Astrocyte (in vitro differentiated cells and primary cell): ENCODE measurements around the gene OR51I2. TPM values are rescaled to one million over a fixed set of nuclear protein-coding genes. Genes with fewer than 3 reads are reported as not detected.

Source experiments
- DNase-seq: peaks from one replicate; pipeline ENCODE4 v3.0.0-alpha.2; 2010; ENCODE audit warnings: low read depth
- FAIRE-seq: peaks from 2 replicates; lab custom pipeline; 2011; peaks lifted over from hg19 to GRCh38; lab: Jason Lieb, UNC
- H2AFZ ChIP-seq: 2 replicates; pipeline ENCODE4 v1.6.0; 2012; ENCODE audit warnings: low read depth, low read length, inconsistent platforms
- H3K27ac ChIP-seq: 2 replicates; pipeline ENCODE4 v1.5.1; 2011; ENCODE audit warnings: low read depth, low read length, inconsistent platforms
- H3K27me3 ChIP-seq: 2 replicates; pipeline ENCODE4 v1.6.0; 2011; ENCODE audit warnings: low read length, inconsistent platforms; ENCODE audit not compliant: insufficient read depth
- H3K36me3 ChIP-seq: 2 replicates; pipeline ENCODE4 v1.5.1; 2011; ENCODE audit warnings: low read length, inconsistent platforms; ENCODE audit not compliant: insufficient read depth
- H3K4me1 ChIP-seq: 2 replicates; pipeline ENCODE4 v1.5.1; 2011; ENCODE audit warnings: low read length, inconsistent platforms; ENCODE audit not compliant: insufficient read depth
- H3K4me2 ChIP-seq: 2 replicates; pipeline ENCODE4 v1.6.0; 2012; ENCODE audit warnings: low read length, inconsistent platforms
- H3K4me3 ChIP-seq: 2 replicates; pipeline ENCODE4 v1.5.1; 2011; ENCODE audit warnings: low read depth, mild to moderate bottlenecking, low read length, inconsistent platforms; ENCODE audit not compliant: insufficient read depth
- H3K79me2 ChIP-seq: 2 replicates; pipeline ENCODE4 v1.6.0; 2012; ENCODE audit warnings: mild to moderate bottlenecking, low read length, inconsistent platforms; ENCODE audit not compliant: insufficient read depth
- H3K9ac ChIP-seq: 2 replicates; pipeline ENCODE4 v1.6.0; 2012; ENCODE audit warnings: mild to moderate bottlenecking, low read length, inconsistent platforms
- H3K9me3 ChIP-seq: 2 replicates; pipeline ENCODE4 v1.5.1; 2012; ENCODE audit warnings: low read depth, mild to moderate bottlenecking, low read length, inconsistent platforms; ENCODE audit not compliant: insufficient read depth
- H4K20me1 ChIP-seq: 2 replicates; pipeline ENCODE4 v1.6.0; 2012; ENCODE audit warnings: low read length, inconsistent platforms; ENCODE audit not compliant: insufficient read depth
- H3K27ac Mint-ChIP-seq: one replicate; pipeline ENCODE4 v1.8.0; 2021; ENCODE audit warnings: mild to moderate bottlenecking, mixed read lengths; ENCODE audit not compliant: unreplicated experiment
- H3K27me3 Mint-ChIP-seq: one replicate; pipeline ENCODE4 v1.8.0; 2021; ENCODE audit warnings: low read depth, mixed read lengths; ENCODE audit not compliant: unreplicated experiment
- H3K36me3 Mint-ChIP-seq: one replicate; pipeline ENCODE4 v1.8.0; 2021; ENCODE audit warnings: low read depth, mixed read lengths; ENCODE audit not compliant: unreplicated experiment
- H3K4me1 Mint-ChIP-seq: one replicate; pipeline ENCODE4 v1.8.0; 2021; ENCODE audit warnings: low read depth, mixed read lengths; ENCODE audit not compliant: unreplicated experiment
- H3K4me3 Mint-ChIP-seq: one replicate; pipeline ENCODE4 v1.8.0; 2021; ENCODE audit warnings: mild to moderate bottlenecking, moderate library complexity, mixed read lengths; ENCODE audit not compliant: unreplicated experiment
- H3K9me3 Mint-ChIP-seq: one replicate; pipeline ENCODE4 v1.8.0; 2021; ENCODE audit warnings: mild to moderate bottlenecking, mixed read lengths; ENCODE audit not compliant: unreplicated experiment
- EZH2 ChIP-seq: IDR thresholded peaks from 2 replicates; pipeline ENCODE4 v1.6.1; 2012; ENCODE audit warnings: mild to moderate bottlenecking, low read length, inconsistent platforms; ENCODE audit not compliant: insufficient read depth
- total RNA-seq: library from RNA; stranded (reverse); gene quantifications from 2 replicates; pipeline ENCODE4 v1.2.1, GENCODE V29; 2021
- TF ChIP-seq, protein P1 (sequence below): IDR thresholded peaks from 2 replicates; pipeline ENCODE4 v1.5.1; 2011; ENCODE audit warnings: low read depth, mild to moderate bottlenecking, inconsistent platforms, low read length, moderate library complexity; ENCODE audit not compliant: insufficient read depth

Gene OR51I2
- total RNA-seq, 1 donor from 2014 or later: not detected

GRCh38 chr11:5421811-5422210 lies 27.3 kb upstream of the OR51I2 start, which contains the start of gene OR51Q1:
TSS of gene OR51Q1 (plus strand) at chr11:5422111. CDS start at chr11:5422201, 90 bp downstream.
- FAIRE-seq (no peak), DNase-seq (no peak)
- no peaks in the 10 kb centered on the region for H3K4me1 Mint-ChIP-seq
- no peaks in the 10 kb centered on the region for H3K27me3 ChIP-seq
- H3K27ac ChIP-seq: no peak within 1 kb of the TSS
- no peak within 1 kb of the TSS for H3K9ac ChIP-seq
- no peak within 1 kb of the TSS for H2AFZ ChIP-seq
- H3K36me3 ChIP-seq: no peaks in the 10 kb centered on the region
- H3K4me3 ChIP-seq: no peak within 1 kb of the TSS
- H3K27me3 Mint-ChIP-seq: no peaks in the 10 kb centered on the region
- H3K79me2 ChIP-seq: no peaks in the 10 kb centered on the region
- no peak for TF ChIP-seq EZH2
- TF ChIP-seq, protein P1, sequence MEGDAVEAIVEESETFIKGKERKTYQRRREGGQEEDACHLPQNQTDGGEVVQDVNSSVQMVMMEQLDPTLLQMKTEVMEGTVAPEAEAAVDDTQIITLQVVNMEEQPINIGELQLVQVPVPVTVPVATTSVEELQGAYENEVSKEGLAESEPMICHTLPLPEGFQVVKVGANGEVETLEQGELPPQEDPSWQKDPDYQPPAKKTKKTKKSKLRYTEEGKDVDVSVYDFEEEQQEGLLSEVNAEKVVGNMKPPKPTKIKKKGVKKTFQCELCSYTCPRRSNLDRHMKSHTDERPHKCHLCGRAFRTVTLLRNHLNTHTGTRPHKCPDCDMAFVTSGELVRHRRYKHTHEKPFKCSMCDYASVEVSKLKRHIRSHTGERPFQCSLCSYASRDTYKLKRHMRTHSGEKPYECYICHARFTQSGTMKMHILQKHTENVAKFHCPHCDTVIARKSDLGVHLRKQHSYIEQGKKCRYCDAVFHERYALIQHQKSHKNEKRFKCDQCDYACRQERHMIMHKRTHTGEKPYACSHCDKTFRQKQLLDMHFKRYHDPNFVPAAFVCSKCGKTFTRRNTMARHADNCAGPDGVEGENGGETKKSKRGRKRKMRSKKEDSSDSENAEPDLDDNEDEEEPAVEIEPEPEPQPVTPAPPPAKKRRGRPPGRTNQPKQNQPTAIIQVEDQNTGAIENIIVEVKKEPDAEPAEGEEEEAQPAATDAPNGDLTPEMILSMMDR: no peak
- H3K36me3 Mint-ChIP-seq: no peaks in the 10 kb centered on the region
- no peaks in the 10 kb centered on the region for H4K20me1 ChIP-seq
- no peaks in the 10 kb centered on the region for H3K4me1 ChIP-seq
- no peak within 1 kb of the TSS for H3K4me2 ChIP-seq
- no peak within 1 kb of the TSS for H3K27ac Mint-ChIP-seq
- H3K4me3 Mint-ChIP-seq: no peak within 1 kb of the TSS
- H3K9me3 Mint-ChIP-seq: no peaks in the 10 kb centered on the region
- no peaks in the 10 kb centered on the region for H3K9me3 ChIP-seq

GRCh38 chr11:5423131-5423530 lies 26.0 kb upstream of the OR51I2 start:
- Mint-ChIP-seq H3K4me3 (no peak overlapping the region), H3K4me1 (no peaks in the 10 kb centered on the region), H3K9me3 (no peaks in the 10 kb centered on the region), H3K27ac (no peak overlapping the region), H3K36me3 (no peaks in the 10 kb centered on the region), H3K27me3 (no peaks in the 10 kb centered on the region)
- TF ChIP-seq, protein P1: no peak
- TF ChIP-seq EZH2: no peak
- no peak overlapping the region for H3K9ac ChIP-seq
- no peaks in the 10 kb centered on the region for H3K27me3 ChIP-seq
- H3K4me3 ChIP-seq: no peak overlapping the region
- H3K4me1 ChIP-seq: no peaks in the 10 kb centered on the region
- H3K27ac ChIP-seq: no peak overlapping the region
- no peaks in the 10 kb centered on the region for H3K9me3 ChIP-seq
- no peak for DNase-seq
- H2AFZ ChIP-seq: no peak overlapping the region
- no peak overlapping the region for H3K4me2 ChIP-seq
- H3K36me3 ChIP-seq: no peaks in the 10 kb centered on the region
- H3K79me2 ChIP-seq: no peaks in the 10 kb centered on the region
- H4K20me1 ChIP-seq: no peaks in the 10 kb centered on the region
- FAIRE-seq: no peak

DNA sequence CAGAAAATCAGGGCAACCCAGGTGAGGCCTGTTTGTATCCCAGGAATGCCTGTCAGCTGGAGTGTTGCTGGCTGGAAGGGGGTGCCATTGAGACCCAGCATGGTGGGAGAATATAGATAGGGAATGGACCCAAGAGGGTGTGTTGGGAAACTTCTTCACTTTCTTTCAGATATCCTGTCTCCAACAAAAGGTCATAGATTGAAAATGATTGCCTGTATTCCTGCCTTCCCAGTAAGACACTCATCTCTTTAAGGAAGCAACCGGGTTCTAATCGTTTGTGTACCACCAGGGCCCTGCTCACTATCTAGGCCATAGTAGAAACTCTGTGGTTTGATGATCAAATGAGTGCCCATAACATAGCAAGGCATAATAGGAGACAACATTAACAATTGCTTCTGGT lies 7.7 kb upstream of the OR51I2 start, which contains the start of gene OR51I1:
Gene OR51I1, minus strand, starts transcription at position 101 of the 400 bp plus-strand sequence. Its CDS starts 0 bp downstream, at position 101.
- H3K4me1 ChIP-seq: no peaks in the 10 kb centered on the region
- H3K27me3 Mint-ChIP-seq: peaks cover 7% of the 10 kb centered on the region
- DNase-seq (no peak), FAIRE-seq (no peak)
- no peaks in the 10 kb centered on the region for H3K9me3 Mint-ChIP-seq
- H3K4me3 ChIP-seq: no peak within 1 kb of the TSS
- H3K36me3 Mint-ChIP-seq: no peaks in the 10 kb centered on the region
- H3K79me2 ChIP-seq: no peaks in the 10 kb centered on the region
- H3K27ac Mint-ChIP-seq: no peak within 1 kb of the TSS
- no peak within 1 kb of the TSS for H3K27ac ChIP-seq
- no peaks in the 10 kb centered on the region for H3K36me3 ChIP-seq
- TF ChIP-seq, protein P1: no peak
- no peak for TF ChIP-seq EZH2
- no peak within 1 kb of the TSS for H3K4me2 ChIP-seq
- H3K4me1 Mint-ChIP-seq: no peaks in the 10 kb centered on the region
- H2AFZ ChIP-seq: no peak within 1 kb of the TSS
- H4K20me1 ChIP-seq: no peaks in the 10 kb centered on the region
- H3K4me3 Mint-ChIP-seq: no peak within 1 kb of the TSS
- H3K9me3 ChIP-seq: no peaks in the 10 kb centered on the region
- no peaks in the 10 kb centered on the region for H3K27me3 ChIP-seq
- no peak within 1 kb of the TSS for H3K9ac ChIP-seq
